HepG2 (cell line): ENCODE measurements around the gene NOSIP. TPM values are rescaled to one million over a fixed set of nuclear protein-coding genes. Genes with fewer than 3 reads are reported as not detected.

ENCODE experiments used
- ATF1 ChIP-seq: IDR thresholded peaks from 2 replicates; pipeline ENCODE4 v1.6.1; 2016; ENCODE audit warnings: mild to moderate bottlenecking, control low read depth
- BCL6 ChIP-seq: IDR thresholded peaks from 2 replicates; pipeline ENCODE4 v1.6.1; 2016; ENCODE audit warnings: missing genetic modification reagents, missing compliant biosample characterization
- FOXJ3 ChIP-seq: sonication (generic); formaldehyde crosslinking; IDR thresholded peaks from 2 replicates; pipeline ENCODE4 v1.4.0; 2020; ENCODE audit warnings: missing genetic modification reagents, mild to moderate bottlenecking, borderline replicate concordance
- FOXM1 ChIP-seq: sonication (generic); formaldehyde crosslinking; IDR thresholded peaks from 2 replicates; pipeline ENCODE4 v1.5.0; 2020; ENCODE audit warnings: missing genetic modification reagents
- HNRNPL ChIP-seq: fragments of 200-400 bp; formaldehyde crosslinking; IDR thresholded peaks from 2 replicates; pipeline ENCODE4 v1.6.1; 2017; ENCODE audit warnings: mild to moderate bottlenecking, low read depth, low read length
- KDM5B ChIP-seq: sonication (generic); formaldehyde crosslinking; IDR thresholded peaks from 2 replicates; pipeline ENCODE4 v1.4.0; 2020; ENCODE audit warnings: missing genetic modification reagents, mild to moderate bottlenecking, borderline replicate concordance
- MAFF ChIP-seq: IDR thresholded peaks from 2 replicates; pipeline ENCODE4 v1.6.1; 2011; ENCODE audit warnings: low read depth, low read length, improper control_type of control experiment
- MAFG ChIP-seq: sonication (generic); formaldehyde crosslinking; IDR thresholded peaks from 2 replicates; pipeline ENCODE4 v1.5.1; 2020; ENCODE audit warnings: mild to moderate bottlenecking, missing genetic modification reagents
- MXD1 ChIP-seq: sonication (generic); formaldehyde crosslinking; IDR thresholded peaks from 2 replicates; pipeline ENCODE4 v1.4.0; 2020; ENCODE audit warnings: mild to moderate bottlenecking, missing genetic modification reagents
- NFATC3 ChIP-seq: sonication (generic); formaldehyde crosslinking; IDR thresholded peaks from 2 replicates; pipeline ENCODE4 v1.5.1; 2020; ENCODE audit warnings: mild to moderate bottlenecking, missing genetic modification reagents
- NFRKB ChIP-seq: fragments of 450-650 bp; IDR thresholded peaks from 2 replicates; pipeline ENCODE4 v1.6.1; 2017
- RELA ChIP-seq: sonication (generic); formaldehyde crosslinking; IDR thresholded peaks from 2 replicates; pipeline ENCODE4 v1.4.0; 2020; ENCODE audit warnings: missing genetic modification reagents
- RERE ChIP-seq: IDR thresholded peaks from 2 replicates; pipeline ENCODE4 v1.6.1; 2016; ENCODE audit warnings: low read depth, missing genetic modification reagents, missing compliant biosample characterization
- SAP130 ChIP-seq: IDR thresholded peaks from 2 replicates; pipeline ENCODE4 v1.6.1; 2016; ENCODE audit warnings: low read depth
- STAT6 ChIP-seq: sonication (generic); formaldehyde crosslinking; IDR thresholded peaks from 2 replicates; pipeline ENCODE4 v1.4.0; 2020; ENCODE audit warnings: missing genetic modification reagents, mild to moderate bottlenecking, borderline replicate concordance
- ZBTB20 ChIP-seq: sonication (generic); formaldehyde crosslinking; IDR thresholded peaks from 2 replicates; pipeline ENCODE4 v1.8.1; 2023; ENCODE audit warnings: missing genetic modification reagents, low read depth, mild to moderate bottlenecking, borderline replicate concordance
- ZHX1 ChIP-seq: sonication (generic); formaldehyde crosslinking; IDR thresholded peaks from 2 replicates; pipeline ENCODE4 v1.8.1; 2022; ENCODE audit warnings: low read depth, mild to moderate bottlenecking, missing genetic modification reagents
- ZNF264 ChIP-seq: sonication (generic); formaldehyde crosslinking; IDR thresholded peaks from 2 replicates; pipeline ENCODE4 v1.4.0; 2020; ENCODE audit warnings: missing genetic modification reagents
- ZNF30 ChIP-seq: sonication (generic); formaldehyde crosslinking; IDR thresholded peaks from 2 replicates; pipeline ENCODE4 v1.5.0; 2020; ENCODE audit warnings: mild to moderate bottlenecking, missing genetic modification reagents
- polyA plus RNA-seq, 8 experiments: library from polyadenylated mRNA; depleted of rRNA in 3 of 8; stranded (reverse) in 7 of 8; unstranded in 1 of 8; fragments of >200 nt; fragmentation: Illumina TruSeq in 4 of 8; extraction: Trizol in 4 of 8; gene quantifications; 2 replicates each; pipeline versions ENCODE4 v1.2.1 to v1.2.3, GENCODE V29; 2011 to 2016; ENCODE audit warnings: low read depth in 4 of 8, missing spikeins in 1 of 8, mixed read lengths in 1 of 8; ENCODE audit not compliant: insufficient read depth in 1 of 8
- total RNA-seq, 5 experiments: library from RNA; depleted of rRNA; stranded (reverse); fragments of >200 nt; fragmentation: Illumina TruSeq; extraction: Trizol; gene quantifications; 2 replicates each; pipeline ENCODE4 v1.2.3, GENCODE V29; 2016; ENCODE audit warnings: low read depth in 1 of 5

The NOSIP gene
- total and polyA plus RNA-seq, 2 of the 13 experiments (the other 11 are each of a cell fraction or from before 2014, with no cell fraction given), result 54.3 to 78.0 TPM

GRCh38 chr19:49580264-49581006 is at the start of gene NOSIP (continued):
- TF ChIP-seq MAFF, result no peak
- no peak for TF ChIP-seq NFATC3 (CRISPR knock-in tag)
- TF ChIP-seq ATF1, result peak; percentile 64; the same call in 1 of the 2 replicates
- TF ChIP-seq STAT6, result 0 out of 2 replicates have a peak, but pooled peaks have one; percentile 62
- no peak for TF ChIP-seq ZNF30 (CRISPR knock-in tag)
- no peak for TF ChIP-seq MXD1 (CRISPR knock-in tag)
- TF ChIP-seq RERE (CRISPR knock-in tag), result no peak
- no peak for TF ChIP-seq BCL6
- TF ChIP-seq KDM5B (CRISPR knock-in tag), result peak; percentile 65; the same call in 1 of the 2 replicates
- TF ChIP-seq NFRKB, result no peak
- TF ChIP-seq FOXM1 (CRISPR knock-in tag), result no peak
- peak; percentile 41; the same call in 1 of the 2 replicates for TF ChIP-seq FOXJ3 (CRISPR knock-in tag)
- TF ChIP-seq ZHX1, result no peak
- no peak for TF ChIP-seq MAFG (CRISPR knock-in tag)
- no peak for TF ChIP-seq HNRNPL
- 0 out of 2 replicates have a peak, but pooled peaks have one; percentile 55 for TF ChIP-seq RELA (CRISPR knock-in tag)
- TF ChIP-seq ZNF264 (CRISPR knock-in tag), result peak; percentile 58; the same call in 1 of the 2 replicates
- TF ChIP-seq ZBTB20 (CRISPR knock-in tag), result no peak
- TF ChIP-seq SAP130 (CRISPR knock-in tag), result peak; percentile 95
